Sigmoid colon (tissue), 7 donors: Measurements from ENCODE around the gene OR2L8. TPM values are rescaled to one million over a fixed set of nuclear protein-coding genes. Genes with fewer than 3 reads are reported as not detected.

ENCODE experiments used
- DNase-seq: peaks from one replicate; pipeline ENCODE4 v3.0.0-alpha.2; 2019
- H3K27ac ChIP-seq, 4 donors: fragments of 200-600 bp; sonication (generic); one replicate each; pipeline ENCODE4 v1.5.1; 2016 to 2019; ENCODE audit warnings: mild to moderate bottlenecking in 1 of 4
- H3K27me3 ChIP-seq, 3 donors: fragments of 200-600 bp; sonication (generic); one replicate each; pipeline ENCODE4 v1.5.1; 2019; ENCODE audit warnings: mild to moderate bottlenecking in 1 of 3
- H3K36me3 ChIP-seq, 4 donors: fragments of 200-600 bp; sonication (generic); one replicate each; pipeline ENCODE4 v1.5.1; 2016 to 2019
- H3K4me1 ChIP-seq, 4 donors: fragments of 200-600 bp; sonication (generic); one replicate each; pipeline ENCODE4 v1.5.1; 2017 to 2019
- H3K4me3 ChIP-seq, 4 donors: fragments of 200-600 bp; sonication (generic); one replicate each; pipeline ENCODE4 v1.5.1; 2017 to 2019; ENCODE audit warnings: mild to moderate bottlenecking in 2 of 4, moderate library complexity in 1 of 4
- H3K9me3 ChIP-seq, 4 donors: fragments of 200-600 bp in 3 of 4; sonication (generic) in 3 of 4; one replicate each; pipeline versions ENCODE4 v1.5.1 to v1.6.1; 2013 to 2019
- CTCF ChIP-seq, 4 experiments: fragments of 450-650 bp in 3 of 4; fragments of 200-600 bp in 1 of 4; IDR thresholded peaks; one replicate each; pipeline ENCODE4 v1.5.1; 2016 to 2019; ENCODE audit warnings: antibody characterized with exemption in 4 of 4, mild to moderate bottlenecking in 3 of 4, moderate library complexity in 2 of 4
- EP300 ChIP-seq, 4 donors: sonication (generic); formaldehyde crosslinking; IDR thresholded peaks; one replicate each; pipeline ENCODE4 v1.6.1; 2017; ENCODE audit warnings: antibody characterized with exemption in 4 of 4
- POLR2A ChIP-seq, 2 donors: fragments of 450-650 bp; IDR thresholded peaks; one replicate each; pipeline ENCODE4 v1.6.1; 2016; ENCODE audit warnings: antibody characterized with exemption in 2 of 2, mild to moderate bottlenecking in 2 of 2, moderate library complexity in 2 of 2
- POLR2AphosphoS5 ChIP-seq, 4 donors: sonication (generic); formaldehyde crosslinking; IDR thresholded peaks; one replicate each; pipeline ENCODE4 v1.6.1; 2017; ENCODE audit warnings: antibody characterized with exemption in 4 of 4
- WGBS, 2 donors: extraction: QIAGEN DNeasy Blood & Tissue Kit; methylation state at CpG; one replicate each; pipeline ENCODE4 v1.1.7; 2013; 5-methylcytosine and 5-hydroxymethylcytosine counted together
- intact Hi-C: fragments of 100-400 bp; cut with DNase I; formaldehyde crosslinking; loops from one replicate; pipeline ENCODE4 v1.15.1; 2023
- polyA plus RNA-seq, 3 donors: library from polyadenylated mRNA; stranded (reverse); fragments of 200-250 nt; gene quantifications; one replicate each; pipeline ENCODE4 v1.2.3, GENCODE V29; 2013
- total RNA-seq, 4 donors: library from RNA; depleted of rRNA; stranded (reverse); fragments of >200 nt; gene quantifications; one replicate each; pipeline ENCODE4 v1.1.0, GENCODE V29; 2016
- donor health status: healthy with polysubstance abuse.
- donor health status: Bipolar disorder and iron deficiency.
- donor health status: healthy.

The OR2L8 gene
- total RNA-seq (not detected), polyA plus RNA-seq (not detected)

DNA sequence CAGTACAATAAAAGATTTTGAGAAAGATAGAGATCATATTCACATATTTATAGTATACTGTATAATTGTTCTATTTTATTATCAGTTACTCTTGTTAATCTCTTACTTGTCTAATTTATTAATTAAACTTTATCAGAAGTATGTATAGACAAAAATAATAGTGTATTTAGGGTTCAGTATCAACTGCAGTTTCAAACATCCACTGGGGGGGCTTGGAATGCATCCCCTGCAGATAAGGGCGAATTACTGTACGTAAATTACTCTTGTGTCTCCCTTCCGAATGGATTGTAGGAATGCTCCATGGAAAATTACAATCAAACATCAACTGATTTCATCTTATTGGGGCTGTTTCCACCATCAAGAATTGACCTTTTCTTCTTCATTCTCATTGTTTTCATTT is at the start of gene OR2L8:
Gene OR2L8, plus strand, starts transcription at position 301 of the 400 bp plus-strand sequence. Its CDS starts 0 bp downstream, at position 301.
- no peak within 1 kb of the TSS for H3K4me3 ChIP-seq
- H3K27me3 ChIP-seq: no peaks in the 10 kb centered on the region
- 92% methylated on average over 3 of the region's 3 CpGs for WGBS, 2 donors
- no peak for DNase-seq
- intact Hi-C loops: no loop called here
- no peaks in the 10 kb centered on the region for H3K36me3 ChIP-seq
- no peaks in the 10 kb centered on the region for H3K4me1 ChIP-seq
- no peak for TF ChIP-seq POLR2A (IDR thresholded peaks at IDR 0.05)
- no peak for TF ChIP-seq EP300 (IDR thresholded peaks at IDR 0.05)
- TF ChIP-seq POLR2AphosphoS5 (IDR thresholded peaks at IDR 0.05): no peak
- no peak for TF ChIP-seq CTCF (IDR thresholded peaks at IDR 0.05)
- no peak within 1 kb of the TSS for H3K27ac ChIP-seq
- H3K9me3 ChIP-seq: no peaks in the 10 kb centered on the region

DNA sequence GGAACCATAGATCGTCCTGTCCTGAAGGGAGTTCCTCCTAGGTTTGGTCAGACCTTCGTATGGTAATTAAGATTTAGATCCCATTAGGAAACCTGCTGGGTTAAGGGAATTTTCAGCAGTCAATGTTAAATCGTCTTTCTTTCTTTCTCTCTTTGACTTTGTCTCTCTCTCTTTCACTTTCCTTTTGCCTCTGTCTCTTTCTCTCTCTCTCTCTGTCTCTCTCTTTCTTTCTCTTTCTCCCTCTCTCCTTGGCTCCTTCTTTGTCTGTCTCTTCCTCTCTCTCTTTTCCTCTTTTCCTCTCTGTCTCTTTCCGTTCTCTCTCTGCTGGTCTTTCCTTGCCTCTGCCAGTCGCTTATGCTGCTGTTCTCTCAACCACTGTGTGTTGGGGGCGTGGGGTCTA is 44.5 kb upstream of the OR2L8 start:
- no peaks in the 10 kb centered on the region for H3K27me3 ChIP-seq
- no peak for DNase-seq
- TF ChIP-seq CTCF (IDR thresholded peaks at IDR 0.05) (no peak), POLR2A (IDR thresholded peaks at IDR 0.05) (no peak), POLR2AphosphoS5 (IDR thresholded peaks at IDR 0.05) (no peak), EP300 (IDR thresholded peaks at IDR 0.05) (no peak)
- H3K27ac ChIP-seq: no peak overlapping the region
- H3K4me3 ChIP-seq: no peak overlapping the region
- no peaks in the 10 kb centered on the region for H3K9me3 ChIP-seq
- no peaks in the 10 kb centered on the region for H3K36me3 ChIP-seq
- H3K4me1 ChIP-seq: no peaks in the 10 kb centered on the region
- intact Hi-C loops: no loop called here
- 84 to 86% methylated on average over 6 of the region's 6 CpGs for WGBS, 2 donors

DNA sequence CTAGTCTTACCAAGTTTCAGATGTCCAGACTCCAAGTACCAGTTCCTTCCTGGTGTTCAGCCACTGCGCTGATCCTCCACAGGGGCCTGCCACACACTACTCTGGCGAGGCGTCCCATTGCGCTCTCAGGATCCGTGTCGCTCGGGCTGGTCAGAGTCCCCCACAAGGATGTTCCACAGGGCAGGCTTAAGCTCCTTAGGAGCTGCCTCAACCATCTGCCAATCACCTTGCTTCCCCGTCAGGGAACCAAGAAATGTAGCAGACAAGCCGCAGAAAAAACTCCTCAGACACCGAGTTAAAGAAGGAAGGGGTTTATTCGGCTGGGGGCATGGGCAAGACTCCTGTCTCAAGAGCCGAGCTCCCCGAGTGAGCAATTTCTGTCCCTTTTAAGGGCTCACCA is 43.5 kb upstream of the OR2L8 start:
- TF ChIP-seq CTCF (IDR thresholded peaks at IDR 0.05): no peak
- TF ChIP-seq POLR2AphosphoS5 (IDR thresholded peaks at IDR 0.05): no peak
- no peak for TF ChIP-seq EP300 (IDR thresholded peaks at IDR 0.05)
- no peak for TF ChIP-seq POLR2A (IDR thresholded peaks at IDR 0.05)
- no peak overlapping the region for H3K4me3 ChIP-seq
- H3K9me3 ChIP-seq: no peaks in the 10 kb centered on the region
- DNase-seq: no peak
- 87 to 93% methylated on average over 13 of the region's 13 CpGs for WGBS, 2 donors
- H3K36me3 ChIP-seq: no peaks in the 10 kb centered on the region
- no peaks in the 10 kb centered on the region for H3K4me1 ChIP-seq
- no peak overlapping the region for H3K27ac ChIP-seq
- intact Hi-C loops: no loop called here
- no peaks in the 10 kb centered on the region for H3K27me3 ChIP-seq

- no peaks in the 10 kb centered on the region for H3K9me3 ChIP-seq
- intact Hi-C loops: no loop called here
- no peak for DNase-seq
- peak overlapping the region in 3 of 4 donors; percentile 17 to 24 (median 17) for H3K4me3 ChIP-seq
- no peak overlapping the region for H3K27ac ChIP-seq
- TF ChIP-seq CTCF (IDR thresholded peaks at IDR 0.05) (no peak), POLR2AphosphoS5 (IDR thresholded peaks at IDR 0.05) (no peak), EP300 (IDR thresholded peaks at IDR 0.05) (no peak), POLR2A (IDR thresholded peaks at IDR 0.05) (no peak)
- no peaks in the 10 kb centered on the region for H3K4me1 ChIP-seq
- WGBS, 2 donors: 50 to 66% methylated on average over 9 of the region's 9 CpGs
- H3K27me3 ChIP-seq: no peaks in the 10 kb centered on the region
- no peaks in the 10 kb centered on the region for H3K36me3 ChIP-seq
Observed at GRCh38 chr1:247905910-247906503, 42.7 kb upstream of the OR2L8 start.
